Neuronal stem cell (in vitro differentiated cells): Measurements from ENCODE around the gene DPH6.

Experiments
- DNase-seq: peaks from one replicate; pipeline ENCODE4 v3.0.0-alpha.2; 2013; ENCODE audit warnings: low spot score
- H2AFZ ChIP-seq: one replicate; pipeline ENCODE4 v1.6.1; 2013; ENCODE audit warnings: mild to moderate bottlenecking, low read length, inconsistent platforms
- H2AK5ac ChIP-seq: 2 replicates; pipeline ENCODE4 v1.6.1; 2013; ENCODE audit warnings: low read depth, mild to moderate bottlenecking, inconsistent platforms, low read length, moderate library complexity, mixed read lengths
- H2BK120ac ChIP-seq: 2 replicates; pipeline ENCODE4 v1.6.1; 2013; ENCODE audit warnings: low read depth, mild to moderate bottlenecking, inconsistent platforms, low read length, moderate library complexity, mixed read lengths
- H2BK12ac ChIP-seq: one replicate; pipeline ENCODE4 v1.6.1; 2013; ENCODE audit warnings: low read length, inconsistent platforms
- H2BK15ac ChIP-seq: 2 replicates; pipeline ENCODE4 v1.6.1; 2013; ENCODE audit warnings: mild to moderate bottlenecking, low read length, inconsistent platforms, mixed read lengths
- H2BK5ac ChIP-seq: one replicate; pipeline ENCODE4 v1.6.1; 2013; ENCODE audit warnings: inconsistent platforms, mild to moderate bottlenecking, low read length, moderate library complexity
- H3K14ac ChIP-seq: one replicate; pipeline ENCODE4 v1.6.1; 2013; ENCODE audit warnings: low read length, inconsistent platforms
- H3K18ac ChIP-seq: 2 replicates; pipeline ENCODE4 v1.6.1; 2013; ENCODE audit warnings: low read length, inconsistent platforms
- H3K23ac ChIP-seq: 2 replicates; pipeline ENCODE4 v1.6.1; 2013; ENCODE audit warnings: low read depth, mild to moderate bottlenecking, mixed read lengths, low read length, inconsistent platforms; ENCODE audit not compliant: poor library complexity
- H3K27ac ChIP-seq: replicated peaks from 3 replicates; pipeline ENCODE4 v1.5.1; 2013; ENCODE audit warnings: low read length, inconsistent platforms
- H3K27me3 ChIP-seq, 3 experiments: 2 replicates each; pipeline ENCODE4 v1.6.1; 2013; ENCODE audit warnings: low read length in 3 of 3, mild to moderate bottlenecking in 2 of 3, inconsistent platforms in 1 of 3, low read depth in 1 of 3, mixed read lengths in 1 of 3, moderate library complexity in 1 of 3; ENCODE audit not compliant: control insufficient read depth in 3 of 3, insufficient read depth in 3 of 3
- H3K36me3 ChIP-seq, 2 donors: replicated peaks in 1 of 2; 2 replicates each; pipeline ENCODE4 v1.6.1; 2013; ENCODE audit warnings: low read length in 2 of 2; ENCODE audit not compliant: control insufficient read depth in 2 of 2, insufficient read depth in 2 of 2
- H3K4ac ChIP-seq: 2 replicates; pipeline ENCODE4 v1.6.1; 2013; ENCODE audit warnings: inconsistent platforms, mild to moderate bottlenecking, low read length, moderate library complexity
- H3K4me1 ChIP-seq, 2 donors: 1 replicate in 1 of 2; 2 replicates in 1 of 2; pipeline ENCODE4 v1.6.1; 2013; ENCODE audit warnings: low read length in 2 of 2, low read depth in 1 of 2; ENCODE audit not compliant: control insufficient read depth in 2 of 2, insufficient read depth in 1 of 2
- H3K4me2 ChIP-seq: one replicate; pipeline ENCODE4 v1.6.1; 2013; ENCODE audit warnings: mild to moderate bottlenecking, low read length, inconsistent platforms; ENCODE audit not compliant: insufficient read depth, poor library complexity, severe bottlenecking
- H3K4me3 ChIP-seq, 2 donors: 2 replicates each; pipeline ENCODE4 v1.5.1; 2013; ENCODE audit warnings: low read length in 2 of 2, mild to moderate bottlenecking in 2 of 2, inconsistent platforms in 1 of 2, moderate library complexity in 1 of 2
- H3K79me1 ChIP-seq: one replicate; pipeline ENCODE4 v1.6.1; 2013; ENCODE audit warnings: low read depth, mild to moderate bottlenecking, inconsistent platforms, low read length, moderate library complexity
- H3K9ac ChIP-seq: one replicate; pipeline ENCODE4 v1.6.1; 2013; ENCODE audit warnings: mild to moderate bottlenecking, low read depth, low read length, inconsistent platforms; ENCODE audit not compliant: poor library complexity
- H3K9me3 ChIP-seq, 2 donors: replicated peaks in 1 of 2; 2 replicates each; pipeline versions ENCODE3 to v1.6.1; 2013; ENCODE audit warnings: low read length in 2 of 2, mild to moderate bottlenecking in 2 of 2, inconsistent platforms in 1 of 2, low read depth in 1 of 2, mixed read lengths in 1 of 2, moderate library complexity in 1 of 2; ENCODE audit not compliant: control insufficient read depth in 2 of 2, insufficient read depth in 1 of 2
- H4K8ac ChIP-seq: one replicate; pipeline ENCODE4 v1.6.1; 2013; ENCODE audit warnings: low read depth, mild to moderate bottlenecking, inconsistent platforms, low read length, moderate library complexity
- H4K91ac ChIP-seq: one replicate; pipeline ENCODE4 v1.6.1; 2013; ENCODE audit warnings: low read length, low read depth, mild to moderate bottlenecking, inconsistent platforms; ENCODE audit not compliant: poor library complexity
- WGBS, 2 donors: extraction: QIAGEN DNeasy Blood & Tissue Kit; methylation state at CpG; one replicate each; pipeline ENCODE4 v1.1.7; 2013; ENCODE audit warnings: missing lambda C conversion rate in 2 of 2, mixed read lengths in 1 of 2; ENCODE audit not compliant: insufficient read length in 2 of 2, insufficient replicate concordance in 1 of 2; ENCODE audit errors: extremely low coverage in 2 of 2; 5-methylcytosine and 5-hydroxymethylcytosine counted together

Gene DPH6

DNA sequence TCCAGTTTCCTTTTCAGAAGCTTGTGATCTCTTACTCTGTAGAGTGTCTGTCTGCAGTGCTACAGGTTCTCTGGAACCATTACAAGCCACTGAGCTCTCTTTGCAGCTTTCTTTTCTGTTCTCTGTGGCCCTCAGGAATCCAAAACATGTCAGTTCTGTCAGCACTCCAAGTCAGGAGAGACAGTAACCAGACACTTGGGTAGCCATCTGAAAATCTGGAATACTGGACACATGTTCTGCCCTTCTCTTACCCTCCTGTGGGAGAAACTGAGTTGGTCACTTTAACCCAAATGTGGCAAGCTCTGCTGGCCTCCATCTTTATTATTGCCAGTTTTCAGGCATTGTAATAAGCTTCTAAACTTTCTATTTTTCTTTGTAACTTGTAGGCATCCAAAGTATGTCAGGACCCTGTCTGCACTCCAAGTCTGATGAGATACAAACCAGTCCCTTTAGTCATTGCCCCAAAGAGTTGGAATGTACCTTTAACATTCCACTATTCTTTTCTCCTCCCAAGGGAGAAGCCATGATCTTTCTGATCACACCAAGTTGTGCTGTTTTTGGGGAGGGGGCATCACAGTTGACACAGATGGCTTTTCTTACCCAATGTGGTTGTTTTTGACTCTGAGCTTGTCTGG, 183.7 kb downstream of the DPH6 start:
- Histone ChIP-seq H3K14ac (no peak overlapping the region), H3K36me3 (no peaks in the 10 kb centered on the region), H3K23ac (no peak overlapping the region), H3K4me1 (no peaks in the 10 kb centered on the region), H3K4me2 (no peak overlapping the region), H2BK5ac (no peak overlapping the region), H4K8ac (no peak overlapping the region), H3K27me3 (no peaks in the 10 kb centered on the region), H3K4me3 (no peak overlapping the region), H2AFZ (no peak overlapping the region), H2AK5ac (no peak overlapping the region), H3K9me3 (peaks cover 2 to 13% of the 10 kb centered on the region in 2 donors), H2BK15ac (no peak overlapping the region), H3K27ac (no peak overlapping the region), H3K9ac (no peak overlapping the region), H3K18ac (no peak overlapping the region), H2BK12ac (no peak overlapping the region), H4K91ac (no peak overlapping the region), H3K79me1 (no peaks in the 10 kb centered on the region), H3K4ac (no peak overlapping the region), H2BK120ac (no peak overlapping the region)
- no peak for DNase-seq

DNA sequence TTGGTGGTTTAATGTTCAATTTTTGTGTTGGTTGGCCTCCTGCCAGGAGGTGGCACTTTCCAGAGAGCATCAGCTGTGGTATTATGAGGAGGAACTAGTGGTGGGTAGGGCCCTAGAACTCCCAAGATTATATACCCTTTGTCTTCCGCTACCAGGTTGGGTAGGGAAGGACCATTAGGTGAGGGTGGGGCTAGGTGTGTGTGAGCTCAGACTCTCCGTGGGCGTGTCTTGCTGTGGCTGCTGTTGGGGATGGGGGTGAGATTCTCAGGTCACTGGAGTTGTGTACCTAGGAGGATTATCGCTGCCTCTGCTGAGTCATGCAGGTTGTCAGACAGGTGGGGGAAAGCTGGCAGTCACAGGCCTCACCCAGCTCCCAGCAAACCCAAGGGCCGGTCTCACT, 187.1 kb downstream of the DPH6 start:
- no peaks in the 10 kb centered on the region for H3K79me1 ChIP-seq
- no peaks in the 10 kb centered on the region for H3K4me1 ChIP-seq
- no peak overlapping the region for H2BK5ac ChIP-seq
- no peak overlapping the region for H3K4me2 ChIP-seq
- no peak overlapping the region for H3K14ac ChIP-seq
- H3K27me3 ChIP-seq: no peaks in the 10 kb centered on the region
- no peak overlapping the region for H4K91ac ChIP-seq
- H2BK12ac ChIP-seq: no peak overlapping the region
- H3K9ac ChIP-seq: no peak overlapping the region
- no peak overlapping the region for H3K4ac ChIP-seq
- H3K18ac ChIP-seq: no peak overlapping the region
- no peak overlapping the region for H2BK15ac ChIP-seq
- no CpG with 5 or more reads among the region's 5 CpGs for WGBS, 2 donors
- no peak overlapping the region for H2BK120ac ChIP-seq
- H3K23ac ChIP-seq: no peak overlapping the region
- H3K9me3 ChIP-seq: peaks cover 2 to 13% of the 10 kb centered on the region in 2 donors
- no peak overlapping the region for H3K27ac ChIP-seq
- no peak overlapping the region for H2AK5ac ChIP-seq
- H2AFZ ChIP-seq: no peak overlapping the region
- H3K4me3 ChIP-seq: no peak overlapping the region
- DNase-seq: no peak
- H3K36me3 ChIP-seq: no peaks in the 10 kb centered on the region
- H4K8ac ChIP-seq: no peak overlapping the region

DNA sequence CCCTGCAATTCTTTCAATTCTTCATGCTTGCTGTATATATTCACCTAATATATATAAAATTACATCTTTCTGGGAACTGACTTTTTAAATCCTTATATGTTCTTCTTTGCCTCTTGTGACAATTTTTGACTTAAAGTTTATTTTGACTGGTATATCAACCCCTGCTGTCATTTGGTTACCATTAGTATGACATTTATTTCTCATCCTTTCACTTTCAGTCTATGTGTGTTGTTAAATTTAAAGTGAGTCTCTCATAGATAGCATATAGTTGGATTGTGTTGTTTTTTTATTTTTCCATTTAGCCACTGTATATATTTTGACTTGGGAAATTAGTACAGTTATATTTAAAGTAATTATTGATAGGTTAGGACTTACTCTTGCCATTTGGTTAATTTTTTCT, 194.9 kb downstream of the DPH6 start:
- H3K27me3 ChIP-seq: no peaks in the 10 kb centered on the region
- no peak for DNase-seq
- no peaks in the 10 kb centered on the region for H3K79me1 ChIP-seq
- H3K4me1 ChIP-seq: no peaks in the 10 kb centered on the region
- no peaks in the 10 kb centered on the region for H3K9me3 ChIP-seq
- H4K8ac ChIP-seq: no peak overlapping the region
- no peak overlapping the region for H3K4ac ChIP-seq
- H3K14ac ChIP-seq: no peak overlapping the region
- H3K9ac ChIP-seq: no peak overlapping the region
- H3K4me3 ChIP-seq: no peak overlapping the region
- H4K91ac ChIP-seq: no peak overlapping the region
- H2BK5ac ChIP-seq: no peak overlapping the region
- no peak overlapping the region for H2AFZ ChIP-seq
- no peak overlapping the region for H2BK15ac ChIP-seq
- H3K18ac ChIP-seq: no peak overlapping the region
- no peak overlapping the region for H2BK120ac ChIP-seq
- H3K23ac ChIP-seq: no peak overlapping the region
- H3K36me3 ChIP-seq: no peaks in the 10 kb centered on the region
- H2AK5ac ChIP-seq: no peak overlapping the region
- H3K4me2 ChIP-seq: no peak overlapping the region
- no peak overlapping the region for H3K27ac ChIP-seq
- no peak overlapping the region for H2BK12ac ChIP-seq

DNA sequence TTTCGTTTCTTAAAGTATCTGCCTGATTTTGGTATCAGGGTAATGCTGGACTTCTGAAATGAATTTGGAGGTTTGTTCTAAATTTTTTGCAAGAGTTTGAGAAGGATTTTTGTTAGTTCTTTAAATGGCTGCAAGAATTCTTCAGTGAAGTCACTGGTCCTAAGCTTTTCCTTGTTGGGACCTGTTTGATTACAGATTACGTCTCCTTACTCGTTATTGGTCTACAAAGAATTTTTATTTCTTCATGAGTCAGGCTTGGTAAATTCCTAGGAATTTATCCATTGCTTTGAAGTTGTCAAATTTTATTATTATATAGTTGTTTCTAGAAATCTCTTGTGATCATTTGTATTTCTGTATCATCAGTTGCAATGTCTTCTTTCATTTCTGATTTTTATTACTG, 196.0 kb downstream of the DPH6 start:
- H2BK5ac ChIP-seq: no peak overlapping the region
- H3K27ac ChIP-seq: no peak overlapping the region
- H2BK15ac ChIP-seq: no peak overlapping the region
- H3K9ac ChIP-seq: no peak overlapping the region
- no peak overlapping the region for H4K8ac ChIP-seq
- WGBS, 2 donors: no CpG with 5 or more reads among the region's 3 CpGs
- no peak overlapping the region for H3K18ac ChIP-seq
- H3K14ac ChIP-seq: no peak overlapping the region
- H2BK12ac ChIP-seq: no peak overlapping the region
- no peak overlapping the region for H3K4ac ChIP-seq
- H2BK120ac ChIP-seq: no peak overlapping the region
- H3K4me1 ChIP-seq: no peaks in the 10 kb centered on the region
- no peaks in the 10 kb centered on the region for H3K27me3 ChIP-seq
- H3K79me1 ChIP-seq: no peaks in the 10 kb centered on the region
- no peak overlapping the region for H3K23ac ChIP-seq
- no peaks in the 10 kb centered on the region for H3K36me3 ChIP-seq
- no peak for DNase-seq
- no peak overlapping the region for H3K4me2 ChIP-seq
- H3K4me3 ChIP-seq: no peak overlapping the region
- no peak overlapping the region for H2AFZ ChIP-seq
- H4K91ac ChIP-seq: no peak overlapping the region
- no peak overlapping the region for H2AK5ac ChIP-seq
- H3K9me3 ChIP-seq: no peaks in the 10 kb centered on the region
